AML-193 (cell line): ENCODE measurements around the gene SNED1.

Experiments
- DNase-seq, 2 experiments: peaks; one replicate each; lab custom pipeline; 2025; lab: John Stamatoyannopoulos, UW

SNED1 gene

GRCh38 chr2:241030333-241030680, 31.9 kb downstream of the SNED1 start:
- DNase-seq, result no peak

GRCh38 chr2:241030883-241031282, 32.5 kb downstream of the SNED1 start:
- DNase-seq, result no peak

GRCh38 chr2:241031436-241032165, 33.2 kb downstream of the SNED1 start:
- DNase-seq, result no peak

- DNase-seq, result no peak
These were observed 35.0 kb downstream of the SNED1 start for GRCh38 chr2:241033336-241033987.

- DNase-seq, result no peak
These were observed 35.6 kb downstream of the SNED1 start for GRCh38 chr2:241033994-241034393.

GRCh38 chr2:241034490-241035141, 36.2 kb downstream of the SNED1 start:
- DNase-seq, result no peak

- no peak for DNase-seq
These were observed 36.9 kb downstream of the SNED1 start for GRCh38 chr2:241035142-241035817.

- DNase-seq, result no peak
These were observed 37.5 kb downstream of the SNED1 start for GRCh38 chr2:241035818-241036396.

GRCh38 chr2:241036397-241036963, 38.1 kb downstream of the SNED1 start:
- DNase-seq, result no peak

GRCh38 chr2:241036964-241037421, 38.6 kb downstream of the SNED1 start:
- DNase-seq, result no peak

- no peak for DNase-seq
These were observed 39.1 kb downstream of the SNED1 start for GRCh38 chr2:241037498-241037897.

GRCh38 chr2:241038374-241039180, 40.2 kb downstream of the SNED1 start:
- DNase-seq, result no peak

- DNase-seq, result no peak
These were observed 41.0 kb downstream of the SNED1 start for GRCh38 chr2:241039416-241039815.

- no peak for DNase-seq
These were observed 41.8 kb downstream of the SNED1 start for GRCh38 chr2:241040081-241040803.

GRCh38 chr2:241041589-241042158, 43.3 kb downstream of the SNED1 start:
- DNase-seq, result no peak

- no peak for DNase-seq
These were observed 45.2 kb downstream of the SNED1 start for GRCh38 chr2:241043581-241043980.

- no peak for DNase-seq
These were observed 49.0 kb downstream of the SNED1 start for GRCh38 chr2:241047253-241048010.

- no peak for DNase-seq
These were observed 49.9 kb downstream of the SNED1 start for GRCh38 chr2:241048149-241048948.
